ENCODE measurements around the gene BTN3A1. TPM values are rescaled to one million over a fixed set of nuclear protein-coding genes. Genes with fewer than 3 reads are reported as not detected.
"Not testable (repeated sequence)": the region's sequence is repeated elsewhere in the genome, so short reads cannot be mapped to it uniquely, and the experiment has no call there.

BTN3A1 gene
- total and polyA plus RNA-seq, 7 donors = 3.0 to 33.5 (median 9.8) TPM

DNA sequence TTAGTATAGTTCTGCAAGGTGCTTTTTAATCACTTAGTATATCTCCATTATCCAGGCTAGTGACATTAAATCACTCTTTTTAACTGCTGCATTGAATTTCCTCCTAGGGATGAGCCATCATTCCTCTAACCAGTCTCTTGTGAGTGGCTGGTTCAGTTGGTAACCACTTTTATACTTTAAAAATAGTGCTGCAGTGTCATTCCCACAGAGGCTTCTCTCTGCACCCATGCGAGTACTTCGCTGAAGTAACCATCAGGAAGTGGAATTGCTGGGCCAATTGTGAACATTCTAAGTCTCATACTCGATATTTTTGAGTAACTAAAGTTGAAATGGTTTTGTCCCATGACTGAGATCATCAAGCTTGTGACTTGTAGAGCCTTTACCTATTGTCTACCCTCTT, 35.0 kb upstream of the BTN3A1 start:
- H3K27ac ChIP-seq = no peak overlapping the region
- H3K27me3 ChIP-seq = no peaks in the 10 kb centered on the region
- H3K36me3 ChIP-seq = peaks cover 0 to 5% (median 0%) of the 10 kb centered on the region in 4 donors
- no peaks in the 10 kb centered on the region for H3K9me3 ChIP-seq
- H3K4me1 ChIP-seq = peaks cover 0 to 23% (median 4%) of the 10 kb centered on the region in 4 donors
- no peak for TF ChIP-seq EP300 (IDR thresholded peaks at IDR 0.05)
- TF ChIP-seq, protein P1, sequence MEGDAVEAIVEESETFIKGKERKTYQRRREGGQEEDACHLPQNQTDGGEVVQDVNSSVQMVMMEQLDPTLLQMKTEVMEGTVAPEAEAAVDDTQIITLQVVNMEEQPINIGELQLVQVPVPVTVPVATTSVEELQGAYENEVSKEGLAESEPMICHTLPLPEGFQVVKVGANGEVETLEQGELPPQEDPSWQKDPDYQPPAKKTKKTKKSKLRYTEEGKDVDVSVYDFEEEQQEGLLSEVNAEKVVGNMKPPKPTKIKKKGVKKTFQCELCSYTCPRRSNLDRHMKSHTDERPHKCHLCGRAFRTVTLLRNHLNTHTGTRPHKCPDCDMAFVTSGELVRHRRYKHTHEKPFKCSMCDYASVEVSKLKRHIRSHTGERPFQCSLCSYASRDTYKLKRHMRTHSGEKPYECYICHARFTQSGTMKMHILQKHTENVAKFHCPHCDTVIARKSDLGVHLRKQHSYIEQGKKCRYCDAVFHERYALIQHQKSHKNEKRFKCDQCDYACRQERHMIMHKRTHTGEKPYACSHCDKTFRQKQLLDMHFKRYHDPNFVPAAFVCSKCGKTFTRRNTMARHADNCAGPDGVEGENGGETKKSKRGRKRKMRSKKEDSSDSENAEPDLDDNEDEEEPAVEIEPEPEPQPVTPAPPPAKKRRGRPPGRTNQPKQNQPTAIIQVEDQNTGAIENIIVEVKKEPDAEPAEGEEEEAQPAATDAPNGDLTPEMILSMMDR (IDR thresholded peaks at IDR 0.05) = no peak
- no peak for TF ChIP-seq POLR2AphosphoS5 (IDR thresholded peaks at IDR 0.05)
- no peak for TF ChIP-seq POLR2A (IDR thresholded peaks at IDR 0.05)
- no peak overlapping the region for H3K4me3 ChIP-seq
- no peak for DNase-seq
- 55 to 86% methylated on average over 3 of the region's 3 CpGs for WGBS, 2 donors
- intact Hi-C loops (cut with DNase I) = loop anchor here (5.0 kb wide), 1 partner anchor 70 kb away; no protein-coding TSS in a partner anchor

DNA sequence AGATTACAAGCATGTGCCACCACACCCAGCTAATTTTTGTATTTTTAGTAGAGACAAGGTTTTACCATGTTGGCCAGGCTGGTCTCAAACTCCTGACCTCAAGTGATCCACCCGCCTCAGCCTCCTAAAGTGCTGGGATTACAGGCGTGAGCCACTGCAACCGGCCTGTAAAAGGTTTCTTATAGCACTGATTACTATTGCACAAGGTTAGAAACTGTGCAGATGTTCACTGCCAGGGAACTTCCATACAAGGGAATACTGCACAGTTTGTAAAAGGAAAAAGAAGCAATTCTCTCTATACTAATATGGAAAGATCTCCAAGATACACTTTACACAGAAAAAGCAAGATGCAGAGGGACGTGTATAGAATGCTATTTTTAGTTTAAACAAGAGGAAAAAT, 30.3 kb upstream of the BTN3A1 start:
- H3K27ac ChIP-seq; intact Hi-C loops (cut with DNase I); H3K4me1 ChIP-seq; DNase-seq; H3K9me3 ChIP-seq; H3K27me3 ChIP-seq; H3K4me3 ChIP-seq: not testable (repeated sequence)
- H3K36me3 ChIP-seq = peaks cover 0 to 20% (median 0%) of the 10 kb centered on the region in 4 donors
- WGBS, 2 donors = 82 to 87% methylated on average over 4 of the region's 4 CpGs

DNA sequence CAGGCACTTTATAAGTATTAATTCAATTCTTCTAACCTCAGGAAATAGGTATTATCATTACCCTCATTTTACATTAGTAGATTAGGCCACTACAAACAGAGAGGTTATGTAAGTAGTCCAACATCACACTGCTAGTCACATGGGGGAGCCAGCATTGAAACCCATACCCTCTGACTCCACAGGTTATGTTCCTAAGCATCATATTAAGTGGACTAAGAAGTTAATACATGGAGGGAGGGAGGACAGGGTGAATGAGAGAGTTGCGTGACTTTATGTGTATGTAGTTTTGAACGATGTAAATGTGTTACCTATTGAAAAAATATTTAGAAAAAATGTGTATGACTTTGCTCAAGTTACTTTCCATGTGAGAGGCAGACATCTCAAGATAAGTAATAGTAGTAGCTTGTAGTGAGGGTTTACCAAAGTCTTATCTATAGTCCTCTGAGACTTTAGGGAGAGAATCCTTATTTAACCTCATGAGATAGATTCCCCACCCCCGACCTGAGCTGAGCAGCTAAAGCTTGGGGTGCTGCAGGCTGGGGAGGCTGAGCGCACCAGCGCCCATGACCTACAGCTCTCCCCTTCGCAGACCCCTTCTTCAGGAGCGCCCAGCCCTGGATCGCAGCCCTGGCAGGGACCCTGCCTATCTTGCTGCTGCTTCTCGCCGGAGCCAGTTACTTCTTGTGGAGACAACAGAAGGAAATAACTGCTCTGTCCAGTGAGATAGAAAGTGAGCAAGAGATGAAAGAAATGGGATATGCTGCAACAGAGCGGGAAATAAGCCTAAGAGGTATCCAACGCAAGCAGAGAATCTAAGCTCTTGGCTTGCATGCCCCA, 29.5 kb upstream of the BTN3A1 start:
- Histone ChIP-seq H3K4me1 (no peaks in the 10 kb centered on the region), H3K27ac (no peak overlapping the region), H3K27me3 (no peaks in the 10 kb centered on the region), H3K4me3 (no peak overlapping the region), H3K9me3 (no peaks in the 10 kb centered on the region), H3K36me3 (peaks cover 0 to 20% (median 0%) of the 10 kb centered on the region in 4 donors)
- TF ChIP-seq, protein P1 (IDR thresholded peaks at IDR 0.05) = no peak
- intact Hi-C loops (cut with DNase I) = no loop called here
- WGBS, 2 donors = 94 to 96% methylated on average over 12 of the region's 12 CpGs
- no peak for DNase-seq

DNA sequence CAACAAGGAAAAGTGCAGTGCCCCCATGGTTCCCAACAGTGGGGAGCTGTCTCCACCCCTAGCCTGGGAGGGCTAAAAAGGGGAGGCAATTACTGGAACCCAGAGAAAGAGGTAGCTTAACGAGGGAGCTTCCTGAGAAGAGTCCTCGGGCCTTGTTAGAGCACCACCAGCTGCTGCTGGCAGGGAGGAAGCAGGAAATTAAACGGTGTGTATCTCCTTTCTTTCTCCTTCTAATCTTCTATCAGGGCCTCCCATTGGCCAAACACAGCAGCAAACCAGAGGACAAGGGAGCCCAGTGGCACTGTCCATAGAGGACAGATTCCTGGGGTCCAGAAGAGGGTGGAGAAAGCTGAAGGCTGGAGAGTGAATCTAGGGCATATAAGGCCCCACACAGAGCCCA, 26.8 kb upstream of the BTN3A1 start:
- H3K27ac ChIP-seq = no peak overlapping the region
- no peak for TF ChIP-seq POLR2A (IDR thresholded peaks at IDR 0.05)
- TF ChIP-seq, protein P1 (IDR thresholded peaks at IDR 0.05) = no peak
- no peak for TF ChIP-seq EP300 (IDR thresholded peaks at IDR 0.05)
- TF ChIP-seq POLR2AphosphoS5 (IDR thresholded peaks at IDR 0.05) = no peak
- H3K27me3 ChIP-seq = no peaks in the 10 kb centered on the region
- H3K4me1 ChIP-seq = no peaks in the 10 kb centered on the region
- no peak for DNase-seq
- WGBS, 2 donors = 36 to 66% methylated on average over 3 of the region's 3 CpGs
- H3K4me3 ChIP-seq = no peak overlapping the region
- H3K36me3 ChIP-seq = peaks cover 0 to 16% (median 0%) of the 10 kb centered on the region in 4 donors
- intact Hi-C loops (cut with DNase I) = no loop called here
- H3K9me3 ChIP-seq = no peaks in the 10 kb centered on the region

DNA sequence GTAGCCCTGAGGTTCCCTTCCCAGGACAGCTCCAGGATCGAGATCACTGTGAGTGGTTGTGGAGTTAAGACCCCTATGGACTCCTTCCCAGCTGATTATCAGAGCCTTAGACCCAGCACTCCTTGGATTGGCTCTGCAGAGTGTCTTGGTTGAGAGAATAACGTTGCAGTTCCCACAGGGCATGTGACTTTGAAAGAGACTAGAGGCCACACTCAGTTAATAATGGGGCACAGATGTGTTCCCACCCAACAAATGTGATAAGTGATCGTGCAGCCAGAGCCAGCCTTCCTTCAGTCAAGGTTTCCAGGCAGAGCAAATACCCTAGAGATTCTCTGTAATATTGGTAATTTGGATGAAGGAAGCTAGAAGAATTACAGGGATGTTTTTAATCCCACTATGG, 24.4 kb upstream of the BTN3A1 start:
- Histone ChIP-seq H3K27me3 (no peaks in the 10 kb centered on the region), H3K4me1 (no peaks in the 10 kb centered on the region), H3K27ac (no peak overlapping the region), H3K36me3 (peaks cover 0 to 16% (median 0%) of the 10 kb centered on the region in 4 donors), H3K4me3 (no peak overlapping the region), H3K9me3 (no peaks in the 10 kb centered on the region)
- TF ChIP-seq EP300 (IDR thresholded peaks at IDR 0.05) (no peak), POLR2AphosphoS5 (IDR thresholded peaks at IDR 0.05) (no peak), POLR2A (IDR thresholded peaks at IDR 0.05) (no peak)
- TF ChIP-seq, protein P1 (IDR thresholded peaks at IDR 0.05) = no peak
- 84 to 88% methylated on average over 3 of the region's 3 CpGs for WGBS, 2 donors
- intact Hi-C loops (cut with DNase I) = no loop called here
- no peak for DNase-seq

DNA sequence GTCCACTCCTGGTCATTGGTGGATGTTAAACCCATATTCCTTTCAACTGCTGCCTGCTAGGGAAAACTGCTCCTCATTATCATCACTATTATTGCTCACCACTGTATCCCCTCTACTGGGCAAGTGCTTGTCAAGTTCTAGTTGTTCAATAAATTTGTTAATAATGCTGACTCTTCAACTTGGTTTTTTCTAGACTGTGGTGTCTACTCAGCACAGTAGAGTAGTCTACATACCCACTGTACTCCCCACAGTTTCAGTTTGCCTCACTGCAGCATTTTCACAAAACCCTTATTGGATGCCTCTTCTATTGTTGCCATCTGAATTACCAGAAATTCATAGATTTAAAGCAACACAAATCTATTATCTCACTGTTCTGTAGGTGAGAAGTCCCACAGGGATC, 23.9 kb upstream of the BTN3A1 start:
- H3K4me1 ChIP-seq; DNase-seq; H3K9me3 ChIP-seq; H3K27ac ChIP-seq; H3K27me3 ChIP-seq; H3K4me3 ChIP-seq; intact Hi-C loops (cut with DNase I): not testable (repeated sequence)
- H3K36me3 ChIP-seq = peaks cover 0 to 16% (median 0%) of the 10 kb centered on the region in 4 donors

Data from sigmoid colon (tissue), 7 donors.